GM18861 (cell line): ENCODE data around the gene GLG1.
"Not testable (repeated sequence)": the region's sequence is repeated elsewhere in the genome, so short reads cannot be mapped to it uniquely, and the experiment has no call there.

Experiments used
- ATAC-seq: cut with Tn5 transposase; IDR thresholded peaks from one replicate; pipeline ENCODE4 v1.9.1; 2021; ENCODE audit not compliant: unreplicated experiment

GLG1 gene

DNA sequence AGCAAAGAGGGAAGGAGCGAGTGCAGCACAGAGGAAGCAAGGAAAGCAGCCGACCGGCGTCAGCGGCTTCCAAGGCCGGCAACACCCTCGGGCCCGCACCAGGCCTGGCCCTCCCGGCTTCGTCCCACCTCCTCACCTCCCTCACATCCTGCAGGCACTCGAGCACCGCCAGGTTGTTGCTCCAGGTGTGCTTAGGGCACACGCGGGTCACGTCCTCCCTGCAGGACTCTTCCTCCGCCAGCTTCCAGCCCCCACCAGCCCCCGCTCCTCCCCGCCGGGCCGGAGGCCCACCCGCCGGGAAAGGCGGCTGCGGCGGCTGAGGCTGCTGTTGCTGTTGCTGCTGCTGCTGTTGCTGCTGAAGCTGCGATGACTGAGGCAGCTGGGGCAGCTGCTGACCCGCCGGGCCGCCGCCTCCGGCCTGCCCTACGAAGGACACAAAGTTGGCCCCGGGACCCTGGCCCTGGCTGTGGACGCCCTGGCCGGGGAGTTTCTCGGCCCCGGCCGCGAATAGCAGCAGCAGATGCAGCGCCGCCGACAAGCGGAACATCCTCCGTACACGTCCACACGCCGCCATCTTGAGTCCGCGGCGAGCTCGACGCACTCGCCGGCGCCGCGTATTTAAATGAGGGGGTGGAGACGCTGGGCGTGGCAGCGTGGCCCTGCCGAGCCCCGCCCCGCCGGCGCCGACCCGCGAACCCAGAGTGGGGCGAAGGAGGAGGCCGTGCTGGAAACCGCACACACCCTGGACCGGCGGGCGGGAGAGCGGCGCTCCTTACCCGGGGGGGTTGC is at the start of gene GLG1:
GLG1 (minus strand) TSS at position 594 of the 789 bp plus-strand sequence; CDS start at position 574, 20 bp downstream.
- peak; percentile 92 for ATAC-seq

DNA sequence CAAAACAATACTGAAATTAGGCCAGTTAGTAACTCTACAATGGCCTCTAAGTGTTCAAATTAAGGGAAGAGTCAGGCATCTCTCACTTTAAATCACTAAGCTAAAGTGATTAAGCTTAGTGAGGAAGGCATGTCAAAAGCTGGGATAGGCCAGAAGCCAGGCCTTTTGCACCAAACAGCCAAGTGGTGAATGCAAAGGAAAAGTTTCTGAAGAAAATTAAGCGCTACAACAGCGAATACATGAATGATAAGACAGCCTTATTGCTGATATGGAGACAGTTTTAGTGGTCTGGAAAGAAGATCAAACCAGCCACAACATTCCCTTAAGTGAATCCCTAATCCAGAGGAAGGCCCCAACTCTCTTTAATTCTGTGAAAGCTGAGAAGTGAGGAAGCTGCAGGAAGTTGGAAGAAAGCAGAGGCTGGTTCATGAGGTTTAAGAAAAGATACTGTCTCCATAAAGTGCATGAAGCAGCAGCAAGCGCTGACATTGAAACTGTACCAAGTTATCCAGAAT is 47.7 kb upstream of the GLG1 start:
- no peak for ATAC-seq

DNA sequence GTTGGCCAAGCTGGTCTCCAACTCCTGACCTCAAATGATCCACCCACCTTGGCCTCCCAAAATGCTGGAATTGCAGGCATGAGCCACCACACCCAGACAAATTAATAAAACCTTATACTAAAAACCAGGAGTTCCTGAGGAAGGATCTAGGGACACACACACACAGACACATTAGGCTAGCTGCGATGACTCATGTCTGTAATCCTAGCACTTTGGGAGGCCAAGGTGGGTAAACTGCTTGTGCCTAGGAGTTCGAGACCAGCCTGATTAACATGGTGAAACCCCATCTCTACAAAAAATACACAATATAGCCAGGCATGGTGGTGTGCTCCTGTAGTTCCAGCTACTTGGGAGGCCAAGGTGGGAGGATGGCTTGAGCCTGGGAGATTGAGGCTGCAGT is 46.0 kb upstream of the GLG1 start:
- not testable (repeated sequence) for ATAC-seq

DNA sequence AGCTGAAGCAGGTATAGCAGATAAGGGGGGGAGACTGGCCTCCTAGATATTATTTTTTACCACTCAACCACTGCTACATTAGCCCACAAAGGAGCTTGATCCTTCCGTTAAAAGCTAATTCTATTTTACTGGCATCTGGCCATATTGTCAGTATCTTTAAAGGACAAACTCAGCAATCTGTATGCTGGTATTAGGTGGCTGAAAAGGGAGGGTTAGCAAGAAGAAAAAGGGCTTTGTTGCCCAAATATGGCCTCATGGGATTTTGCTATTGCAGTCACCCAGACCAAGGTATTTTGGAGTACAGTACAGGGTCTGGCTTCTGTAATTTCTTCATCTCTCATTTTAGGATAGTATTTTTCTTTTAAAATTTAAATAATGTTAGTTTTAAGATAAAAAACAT is 45.3 kb upstream of the GLG1 start:
- no peak for ATAC-seq

DNA sequence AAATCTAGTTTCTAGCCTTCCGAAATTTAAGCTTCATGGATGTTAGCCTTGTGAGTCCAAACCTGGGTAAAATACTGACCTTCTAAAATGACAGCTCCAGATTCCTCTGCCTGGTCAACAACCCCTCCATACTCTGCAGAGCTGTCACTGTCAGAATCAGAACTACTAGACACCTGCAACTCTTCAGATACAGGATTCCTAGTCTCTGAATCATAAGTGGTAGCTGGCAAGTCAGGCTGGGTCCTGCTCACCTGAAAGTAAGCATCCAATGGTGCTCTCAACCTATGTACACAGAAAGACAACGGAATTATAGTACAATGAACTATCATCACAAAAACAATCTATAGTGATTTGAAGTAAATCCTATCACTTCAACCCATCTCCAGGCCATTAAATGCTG is 44.9 kb upstream of the GLG1 start:
- no peak for ATAC-seq

DNA sequence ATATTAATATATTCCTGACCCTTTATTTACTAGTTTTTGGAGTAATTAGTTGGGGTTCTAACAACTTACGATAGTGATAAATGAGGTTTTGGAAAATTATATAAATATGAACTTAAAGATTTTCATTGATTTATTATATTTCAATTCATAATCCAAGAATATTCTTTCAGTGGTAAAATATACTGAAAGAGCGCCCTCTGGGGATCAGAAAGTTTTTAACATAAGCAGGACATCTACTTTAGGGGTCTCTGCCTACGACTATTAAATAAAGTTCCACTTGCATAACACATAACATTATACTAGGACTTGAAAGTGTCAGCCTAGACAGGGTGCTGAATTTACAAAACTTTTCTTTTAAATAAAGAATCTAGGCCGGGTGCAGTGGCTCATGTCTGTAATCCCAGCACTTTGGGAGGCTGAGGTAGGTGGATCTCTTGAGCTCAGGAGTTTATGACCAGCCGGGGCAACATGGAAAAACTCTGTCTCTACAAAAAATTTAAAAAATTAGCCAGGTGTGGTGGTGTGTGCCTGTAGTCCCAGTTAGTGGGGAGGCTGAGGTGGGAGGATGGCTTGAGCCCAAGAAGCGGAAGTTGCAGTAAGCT is 44.2 kb upstream of the GLG1 start:
- no peak for ATAC-seq

DNA sequence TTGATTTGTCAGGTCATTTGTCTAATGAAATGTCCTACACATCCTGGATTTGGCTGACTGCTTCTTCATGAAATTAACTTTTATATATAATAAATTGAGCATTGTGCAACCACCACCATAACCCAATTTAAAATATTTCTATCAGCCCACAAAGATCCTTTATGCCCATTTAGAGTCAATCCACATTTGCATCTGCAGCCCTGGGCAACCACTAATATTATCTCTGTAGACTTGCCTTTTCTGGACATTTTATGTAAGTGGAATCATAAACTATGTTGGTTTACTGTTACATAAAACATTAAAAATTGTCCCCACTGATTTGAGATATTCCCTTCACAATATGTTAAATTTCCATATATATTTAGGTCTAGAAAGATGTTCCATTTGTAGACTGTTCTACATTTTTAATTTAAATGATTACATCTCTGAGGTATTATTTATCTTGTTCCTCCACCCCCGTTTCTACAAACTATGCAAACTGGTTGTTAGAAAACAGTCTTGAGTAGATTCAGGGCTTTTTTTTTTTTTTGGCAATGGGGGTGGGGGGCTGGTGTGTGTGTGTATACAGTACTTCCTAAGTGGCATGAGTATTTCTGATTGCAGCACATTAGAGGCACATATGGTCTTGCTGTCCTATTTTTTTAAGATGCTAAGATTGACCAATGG is 43.1 kb upstream of the GLG1 start:
- ATAC-seq: no peak

DNA sequence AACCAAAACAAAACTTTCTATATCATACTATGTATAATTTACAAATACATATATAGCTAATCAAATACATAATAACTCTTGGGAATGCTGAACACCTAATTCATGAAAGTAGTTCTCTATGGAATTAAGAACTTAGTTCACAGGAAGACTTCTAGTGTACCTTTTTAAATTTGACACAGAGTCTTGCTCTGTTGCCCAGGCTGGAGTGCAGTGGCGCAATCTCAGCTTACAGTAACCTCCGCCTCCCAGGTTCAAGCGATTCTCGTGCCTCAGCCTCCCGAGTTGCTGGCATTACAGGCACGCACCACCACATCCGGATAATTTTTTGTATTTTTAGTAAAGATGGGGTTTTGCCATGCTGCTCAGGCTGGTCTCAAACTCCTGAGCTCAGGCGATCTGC is 35.1 kb upstream of the GLG1 start:
- no peak for ATAC-seq

DNA sequence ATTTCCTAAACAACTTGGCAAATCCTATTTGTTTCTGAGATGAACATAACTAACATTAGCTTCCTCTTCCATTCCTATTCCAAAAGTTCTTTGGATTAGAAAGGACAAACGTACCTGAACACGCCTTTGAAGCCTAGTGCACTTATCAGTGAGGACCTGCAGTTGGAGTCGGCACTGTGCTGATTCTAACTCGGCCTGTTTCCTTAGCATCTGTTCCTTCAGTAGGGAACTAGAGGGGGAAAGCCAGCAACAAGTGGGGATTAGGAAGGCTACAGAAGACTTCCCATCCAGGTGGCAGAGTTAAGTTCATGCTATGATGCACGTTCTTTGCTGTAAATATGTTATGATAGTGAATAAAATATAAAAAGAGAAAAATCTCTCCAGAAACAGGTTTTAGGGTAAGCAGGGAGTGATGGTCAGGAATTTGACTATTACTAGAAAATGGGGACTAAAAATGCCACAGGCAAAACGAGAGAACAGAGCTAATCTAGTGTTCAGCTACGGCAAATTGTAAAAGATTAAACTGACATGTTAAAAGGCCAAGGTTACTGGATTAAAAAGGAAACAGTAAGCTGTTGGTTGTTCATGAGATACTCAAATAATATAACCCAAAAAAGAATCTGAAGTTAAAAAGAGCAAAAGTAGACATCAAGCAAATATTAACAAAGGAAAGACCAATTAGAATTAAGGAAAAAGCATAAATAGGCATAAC is 31.0 kb upstream of the GLG1 start:
- ATAC-seq: no peak

DNA sequence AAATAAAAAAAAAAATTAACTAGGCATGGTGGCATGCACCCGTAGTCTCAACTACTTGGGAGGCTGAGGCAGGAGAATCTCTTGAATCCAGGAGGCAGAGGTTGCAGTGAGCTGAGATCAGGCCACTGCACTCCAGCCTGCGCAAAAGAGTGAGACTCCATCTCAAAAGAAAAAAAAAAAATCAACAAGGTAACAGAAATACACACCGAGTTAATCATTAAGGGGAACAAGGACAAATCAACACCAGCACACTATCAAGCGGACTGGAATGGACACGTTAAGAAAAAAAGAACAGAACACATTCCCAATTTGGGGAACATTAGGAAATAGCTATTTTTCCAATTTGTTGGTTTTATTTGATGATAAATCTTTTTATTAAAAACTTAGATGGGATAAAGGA is 28.4 kb upstream of the GLG1 start:
- ATAC-seq: no peak

DNA sequence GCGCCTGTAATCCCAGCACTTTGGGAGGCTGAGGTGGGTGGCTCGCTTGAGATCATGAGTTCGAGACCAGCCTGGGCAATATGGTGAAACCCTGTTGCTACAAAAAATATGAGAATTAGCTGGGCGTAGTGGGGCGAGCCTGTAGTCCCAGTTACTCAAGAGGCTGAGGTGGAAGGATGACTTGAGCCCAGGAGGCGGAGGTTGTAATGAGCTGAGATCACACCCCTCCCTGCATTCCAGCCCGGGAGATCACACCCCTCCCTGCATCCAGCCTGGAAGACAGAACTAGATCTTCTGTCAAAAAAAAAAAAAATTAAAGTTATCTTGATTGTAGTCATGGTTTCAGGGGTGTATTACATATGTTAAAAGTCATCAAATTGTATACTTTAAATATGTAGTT is 26.8 kb upstream of the GLG1 start:
- ATAC-seq: no peak

DNA sequence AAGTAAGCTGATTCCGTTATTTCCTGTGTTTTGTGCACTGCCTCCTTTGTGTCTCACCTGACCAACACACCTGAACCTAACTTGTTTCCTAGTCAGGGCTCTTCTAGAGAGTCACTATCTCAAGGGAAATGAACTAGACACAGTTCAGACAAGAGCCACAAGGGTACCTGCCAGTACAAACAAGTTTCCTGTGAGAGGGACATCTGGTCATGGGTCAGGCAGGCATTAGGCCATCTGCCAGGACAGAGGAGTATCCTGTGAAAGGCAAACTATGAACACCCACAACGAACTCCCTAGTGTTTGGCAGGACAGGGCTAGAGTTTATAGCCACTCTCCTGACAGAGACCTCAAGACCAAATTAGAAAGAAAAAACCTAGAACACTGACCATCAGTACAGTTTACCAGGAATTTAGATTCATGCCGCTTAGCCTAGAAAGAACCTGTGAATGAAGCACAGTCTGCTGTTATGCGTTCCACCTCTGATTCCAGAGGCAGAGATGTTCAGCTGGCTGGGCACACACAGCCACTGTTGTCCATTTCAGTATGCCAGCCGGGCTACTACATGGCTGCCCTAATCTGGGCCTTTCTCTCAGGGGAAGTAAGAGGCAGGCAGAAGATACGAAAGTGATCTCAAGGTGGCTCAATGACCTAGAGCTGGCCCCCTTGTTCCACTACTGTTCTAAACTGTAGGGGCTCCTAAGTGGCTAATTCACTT is 20.7 kb upstream of the GLG1 start:
- no peak for ATAC-seq

DNA sequence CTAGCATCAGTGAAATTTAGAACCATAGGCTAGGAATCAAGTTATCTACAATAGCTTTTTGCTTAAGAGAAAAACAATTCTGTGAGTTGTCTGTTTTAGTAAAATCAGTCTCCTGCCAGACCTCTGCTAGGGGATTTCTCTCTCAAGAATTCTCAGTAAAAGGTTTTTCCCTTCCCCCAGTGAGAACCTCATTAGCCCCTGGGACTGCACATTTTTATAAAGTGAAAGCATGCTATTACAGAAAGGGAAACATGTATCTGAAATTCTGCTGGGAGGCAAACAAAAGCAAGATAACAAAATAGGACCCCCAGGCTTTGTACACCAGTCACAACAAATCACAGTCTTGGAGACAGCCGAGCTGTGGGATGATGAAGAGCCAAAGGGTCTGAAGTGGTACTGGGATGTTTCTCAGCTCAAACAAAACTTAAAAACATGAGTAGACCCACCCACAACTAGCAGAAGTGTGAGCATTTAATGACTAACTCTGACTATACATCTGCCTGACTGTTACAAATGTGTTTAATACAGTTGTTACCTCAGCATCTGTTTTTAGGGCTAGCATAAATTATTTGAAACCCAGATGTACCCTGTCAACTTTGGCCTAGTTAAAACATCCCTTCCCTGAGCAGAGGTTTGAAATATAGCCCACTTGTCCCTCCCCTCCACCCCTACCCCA is 20.0 kb upstream of the GLG1 start:
- no peak for ATAC-seq

DNA sequence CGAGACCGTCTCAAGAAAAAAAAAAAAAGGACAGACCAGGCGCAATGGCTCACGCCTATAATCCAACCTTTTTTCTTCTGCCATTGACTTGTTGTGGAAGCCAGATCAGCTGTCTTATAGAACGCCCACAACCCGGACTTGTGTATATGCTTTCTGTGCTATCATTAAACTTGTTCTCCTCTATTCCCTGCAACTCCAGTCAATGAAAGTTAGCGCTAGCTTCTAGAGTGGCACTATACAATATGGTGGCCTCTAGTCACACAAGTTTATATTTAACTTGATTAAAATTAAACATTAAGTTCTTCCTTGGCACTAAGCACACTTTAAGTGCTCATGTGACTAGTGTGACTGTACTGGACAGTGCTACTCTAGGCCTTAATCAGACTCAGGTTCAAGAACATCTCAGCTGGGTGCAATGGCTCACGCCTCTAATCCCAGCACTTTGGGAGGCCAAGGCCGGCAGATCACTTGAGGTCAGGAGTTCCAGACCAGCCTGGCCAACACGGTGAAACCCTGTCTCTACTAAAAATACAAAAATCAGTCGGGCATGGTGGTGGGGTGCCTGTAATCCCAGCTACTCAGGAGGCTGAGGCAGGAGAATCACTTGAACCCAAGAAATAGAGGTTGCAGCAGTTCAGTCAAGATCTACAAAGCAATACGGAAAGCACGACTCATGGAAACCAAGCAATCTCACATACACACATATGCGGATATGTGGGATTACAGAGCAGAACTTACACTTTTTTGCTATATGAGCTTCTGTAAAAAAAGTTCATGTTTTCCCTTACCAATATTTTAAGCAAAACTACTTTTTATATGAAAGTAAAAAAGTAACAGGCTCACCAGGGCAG is 18.8 kb upstream of the GLG1 start:
- no peak for ATAC-seq

DNA sequence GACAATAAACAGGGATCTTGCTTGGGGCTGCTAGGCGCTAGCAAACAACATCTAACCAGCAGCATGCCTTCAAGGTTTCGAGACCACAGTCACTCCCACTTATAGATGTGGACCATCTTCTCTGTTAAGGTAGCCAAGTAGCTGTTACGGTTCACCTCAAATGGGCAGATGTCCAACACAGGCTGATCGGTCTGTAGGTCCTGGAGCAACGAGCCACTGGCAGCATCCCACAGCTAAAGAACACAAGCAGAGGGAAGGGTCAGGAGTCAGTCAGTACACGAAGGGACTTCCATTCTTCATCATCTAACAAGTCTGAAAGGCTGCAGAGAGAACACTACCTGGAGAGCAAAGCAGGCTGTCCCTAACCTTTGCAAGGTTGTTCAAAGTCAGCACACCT is 16.9 kb upstream of the GLG1 start:
- no peak for ATAC-seq

DNA sequence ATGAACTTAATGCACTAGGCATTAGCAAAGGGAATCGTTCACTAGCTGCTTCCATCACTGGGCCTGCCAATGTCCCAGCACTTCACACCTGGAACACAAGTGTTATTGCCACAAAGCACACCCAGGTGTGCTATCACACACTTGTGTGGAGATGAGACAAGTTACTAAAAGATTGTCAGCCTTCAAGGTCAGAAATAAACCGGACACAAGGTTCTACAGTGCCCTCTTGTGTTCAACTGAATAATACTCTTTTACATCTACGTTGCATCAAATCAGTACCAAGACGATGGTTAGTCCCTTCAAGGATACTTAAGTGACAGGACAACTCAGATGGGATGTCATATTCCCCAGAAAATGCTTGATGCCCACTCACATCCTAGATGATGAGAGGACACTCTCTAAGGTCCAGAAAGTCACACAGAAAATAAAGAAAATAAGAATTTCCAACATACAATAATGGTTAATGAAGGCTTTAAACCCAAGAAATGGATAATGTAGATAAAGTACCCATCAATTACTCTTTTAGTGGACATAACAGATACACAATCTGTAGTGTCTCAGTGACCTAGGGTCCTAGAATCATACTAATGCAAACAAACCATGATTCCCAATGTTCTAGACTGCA is 16.4 kb upstream of the GLG1 start:
- no peak for ATAC-seq

DNA sequence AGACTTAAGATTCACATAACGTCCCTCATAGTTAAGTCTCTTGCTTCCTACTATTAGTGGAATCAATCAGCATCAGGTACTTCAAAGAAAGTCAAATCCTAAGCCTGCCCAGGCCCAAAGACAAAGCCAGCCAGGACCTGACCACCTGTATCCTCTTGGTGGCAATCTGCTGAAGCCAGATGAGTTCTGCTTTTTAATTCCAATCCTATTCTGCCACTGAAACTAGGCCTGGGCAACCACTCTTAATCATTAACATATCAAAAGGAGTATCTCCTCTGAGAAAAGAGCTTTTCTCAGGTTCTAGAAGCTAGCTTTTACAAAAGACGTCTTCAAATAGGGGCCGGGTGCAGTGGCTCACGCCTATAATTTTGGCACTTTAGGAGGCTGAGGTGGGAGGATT is 15.1 kb upstream of the GLG1 start:
- ATAC-seq: no peak

DNA sequence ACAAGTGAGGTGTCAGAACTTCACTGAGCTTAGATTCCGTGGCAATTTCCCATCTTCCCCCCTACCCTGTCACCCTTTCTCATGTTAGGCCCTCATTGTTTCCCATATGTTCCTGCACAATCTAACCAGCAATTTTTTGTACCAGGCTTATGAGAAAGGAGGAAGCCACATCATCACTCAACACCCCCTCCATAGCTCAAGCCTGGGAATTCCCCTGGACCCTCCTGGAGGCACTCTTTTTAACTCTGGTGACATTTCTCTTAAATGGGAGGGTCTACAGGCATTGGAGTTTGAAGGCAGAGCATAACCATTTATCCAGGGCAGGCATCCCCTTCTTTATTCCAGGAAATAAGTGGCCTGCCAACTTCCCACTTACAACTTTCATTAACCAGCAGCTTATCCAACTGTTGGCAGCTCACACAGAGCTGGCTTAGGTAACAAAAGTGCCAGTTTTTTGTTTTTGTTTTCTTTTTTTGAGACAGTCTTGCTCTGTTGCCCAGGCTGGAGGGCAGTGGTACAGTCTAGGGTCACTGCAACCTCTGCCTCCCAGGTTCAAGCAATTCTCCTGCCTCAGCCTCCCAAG is 10.4 kb upstream of the GLG1 start:
- ATAC-seq: no peak

DNA sequence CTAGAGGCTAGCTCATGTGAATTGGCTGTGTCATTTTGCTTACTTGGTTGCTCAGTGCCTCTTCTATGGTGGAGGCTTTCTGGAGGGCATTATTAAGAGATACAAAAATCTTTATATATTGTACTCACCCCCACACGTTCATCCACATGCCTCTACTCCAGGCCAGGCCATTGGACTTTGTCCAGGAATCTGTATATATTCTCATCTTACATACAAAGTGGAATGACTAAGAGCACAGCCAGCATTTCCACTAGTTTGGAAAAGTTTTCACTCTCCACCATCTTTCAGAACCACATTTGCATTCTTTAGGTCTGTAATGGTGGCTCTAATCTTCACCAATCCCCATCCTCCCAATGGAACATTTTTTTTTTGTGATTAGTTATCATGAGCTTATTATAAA is 4.8 kb upstream of the GLG1 start:
- no peak for ATAC-seq
